ENCODE measurements around the gene TOM1.

- TF ChIP-seq CTCF (IDR thresholded peaks at IDR 0.05) = no peak
- no peak for TF ChIP-seq POLR2A (IDR thresholded peaks at IDR 0.05)
- TF ChIP-seq POLR2AphosphoS5 (IDR thresholded peaks at IDR 0.05; ENCODE audit: insufficient read depth in 1 of 2, low read depth in 1 of 2) = no peak
These were observed 25.5 kb downstream of the TOM1 start for GRCh38 chr22:35325209-35325608.
